Stimulated activated memory B cell treated with anti-CD40 and anti-IgM and Interleukin-4, amounts not matched to agents 10 μg/mL and 1 μg/mL and 100 μg/mL, for 72 hours (primary cell): ENCODE measurements around the gene CYREN.

Experiments used
- ATAC-seq: fragments of 150-1000 bp; cut with Tn5 transposase; 2 replicates; pipeline ENCODE4 v1.10.0; 2021
- H3K27ac Mint-ChIP-seq: one replicate; pipeline ENCODE4 v1.8.0; 2022; ENCODE audit warnings: mild to moderate bottlenecking, mixed read lengths
- H3K27me3 Mint-ChIP-seq: one replicate; pipeline ENCODE4 v1.8.0; 2022; ENCODE audit warnings: mixed read lengths
- H3K36me3 Mint-ChIP-seq: one replicate; pipeline ENCODE4 v1.8.0; 2022; ENCODE audit warnings: mixed read lengths
- H3K4me1 Mint-ChIP-seq: one replicate; pipeline ENCODE4 v1.8.0; 2022; ENCODE audit warnings: mixed read lengths
- H3K4me3 Mint-ChIP-seq: one replicate; pipeline ENCODE4 v1.8.0; 2022; ENCODE audit warnings: mild to moderate bottlenecking, moderate library complexity, mixed read lengths
- H3K9me3 Mint-ChIP-seq: one replicate; pipeline ENCODE4 v1.8.0; 2022; ENCODE audit warnings: mixed read lengths

The CYREN gene

GRCh38 chr7:135204876-135205275 lies 34.4 kb upstream of the CYREN start:
- Mint-ChIP-seq H3K4me3 (no peak overlapping the region), H3K27ac (no peak overlapping the region), H3K9me3 (no peaks in the 10 kb centered on the region), H3K4me1 (peaks cover 66% of the 10 kb centered on the region), H3K27me3 (no peaks in the 10 kb centered on the region), H3K36me3 (peaks cover 76% of the 10 kb centered on the region)
- no peak for ATAC-seq

DNA sequence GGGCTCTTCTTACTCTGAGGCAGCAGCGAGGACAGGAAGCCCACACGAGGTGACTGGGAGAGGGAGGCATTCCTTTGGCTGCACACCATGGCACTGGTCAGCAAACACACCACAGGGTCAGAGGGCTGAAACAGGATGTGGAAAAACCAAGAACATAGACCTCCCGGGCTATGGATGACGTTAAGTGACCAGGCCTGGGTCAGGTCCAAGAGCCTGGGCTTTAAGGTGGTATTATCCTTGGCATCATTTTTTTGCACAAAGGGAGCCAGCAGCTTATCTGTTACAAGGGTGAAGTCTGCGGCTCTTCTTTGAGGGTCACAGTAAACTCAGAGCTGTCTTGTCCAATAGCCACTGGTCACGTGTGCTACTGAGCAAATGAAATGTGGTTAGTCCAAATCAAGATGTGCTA lies 33.8 kb upstream of the CYREN start:
- Mint-ChIP-seq H3K27ac (no peak overlapping the region), H3K4me1 (peaks cover 63% of the 10 kb centered on the region), H3K27me3 (no peaks in the 10 kb centered on the region), H3K9me3 (no peaks in the 10 kb centered on the region), H3K4me3 (no peak overlapping the region), H3K36me3 (peaks cover 80% of the 10 kb centered on the region)
- no peak for ATAC-seq

- Mint-ChIP-seq H3K27ac (no peak overlapping the region), H3K9me3 (no peaks in the 10 kb centered on the region), H3K36me3 (peaks cover 85% of the 10 kb centered on the region), H3K27me3 (no peaks in the 10 kb centered on the region), H3K4me3 (no peak overlapping the region), H3K4me1 (peaks cover 39% of the 10 kb centered on the region)
- ATAC-seq, result no peak
These were observed 30.8 kb upstream of the CYREN start for GRCh38 chr7:135201350-135201749.

DNA sequence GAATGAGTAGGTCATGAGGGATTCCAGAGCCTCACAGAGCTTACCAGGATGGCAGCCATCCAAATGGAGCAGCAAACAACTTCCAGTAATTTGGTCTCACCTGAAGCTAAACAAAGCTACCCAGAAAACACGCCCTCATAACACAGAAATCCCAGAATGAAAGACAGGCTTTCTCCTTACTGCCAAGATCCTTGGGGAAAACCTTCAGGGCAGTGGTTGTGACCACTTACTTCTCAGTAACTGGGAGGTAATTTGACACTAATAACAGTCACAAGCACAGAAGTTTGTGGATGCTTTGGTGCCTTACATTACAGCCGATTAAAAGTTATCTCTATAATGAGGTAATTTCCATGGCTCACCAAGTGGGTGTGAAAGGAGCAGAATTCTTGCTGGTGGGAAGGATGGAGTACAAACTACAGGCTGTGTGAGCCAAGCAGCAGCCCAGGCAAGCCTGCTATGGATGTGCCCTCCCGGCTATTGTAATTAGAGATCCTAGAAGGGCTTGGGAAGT lies 30.4 kb upstream of the CYREN start:
- no peak overlapping the region for H3K27ac Mint-ChIP-seq
- no peaks in the 10 kb centered on the region for H3K27me3 Mint-ChIP-seq
- H3K4me3 Mint-ChIP-seq, result no peak overlapping the region
- H3K4me1 Mint-ChIP-seq, result peaks cover 34% of the 10 kb centered on the region
- ATAC-seq, result no peak
- no peaks in the 10 kb centered on the region for H3K9me3 Mint-ChIP-seq
- peaks cover 85% of the 10 kb centered on the region for H3K36me3 Mint-ChIP-seq

DNA sequence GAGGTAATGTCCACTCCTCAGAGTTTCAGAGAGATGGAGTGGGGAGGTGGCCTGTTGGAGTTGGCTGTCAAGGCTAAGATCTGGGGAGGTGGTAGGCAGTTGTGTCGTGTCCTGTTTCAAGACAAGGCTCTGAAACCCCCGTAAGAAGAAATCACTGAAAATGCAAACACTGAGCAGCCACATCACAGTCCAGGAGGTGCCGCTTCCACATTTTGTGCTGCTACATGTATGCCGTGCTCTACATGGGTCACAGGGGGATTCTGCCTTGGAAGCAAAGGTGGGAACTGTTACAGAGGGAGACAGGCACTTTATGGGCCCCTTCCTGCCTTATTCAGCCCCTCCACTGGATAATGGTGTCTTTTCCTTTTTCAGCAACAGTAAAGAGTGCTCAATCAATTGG lies 28.9 kb upstream of the CYREN start:
- ATAC-seq, result no peak
- H3K27ac Mint-ChIP-seq, result no peak overlapping the region
- no peak overlapping the region for H3K4me3 Mint-ChIP-seq
- H3K4me1 Mint-ChIP-seq, result peaks cover 26% of the 10 kb centered on the region
- H3K27me3 Mint-ChIP-seq, result no peaks in the 10 kb centered on the region
- H3K9me3 Mint-ChIP-seq, result no peaks in the 10 kb centered on the region
- peaks cover 88% of the 10 kb centered on the region for H3K36me3 Mint-ChIP-seq

- Mint-ChIP-seq H3K27me3 (no peaks in the 10 kb centered on the region), H3K4me1 (peaks cover 30% of the 10 kb centered on the region), H3K9me3 (no peaks in the 10 kb centered on the region), H3K36me3 (peaks cover 88% of the 10 kb centered on the region), H3K4me3 (no peak overlapping the region), H3K27ac (no peak overlapping the region)
- ATAC-seq, result no peak
These were observed 27.6 kb upstream of the CYREN start for GRCh38 chr7:135197906-135198655.

DNA sequence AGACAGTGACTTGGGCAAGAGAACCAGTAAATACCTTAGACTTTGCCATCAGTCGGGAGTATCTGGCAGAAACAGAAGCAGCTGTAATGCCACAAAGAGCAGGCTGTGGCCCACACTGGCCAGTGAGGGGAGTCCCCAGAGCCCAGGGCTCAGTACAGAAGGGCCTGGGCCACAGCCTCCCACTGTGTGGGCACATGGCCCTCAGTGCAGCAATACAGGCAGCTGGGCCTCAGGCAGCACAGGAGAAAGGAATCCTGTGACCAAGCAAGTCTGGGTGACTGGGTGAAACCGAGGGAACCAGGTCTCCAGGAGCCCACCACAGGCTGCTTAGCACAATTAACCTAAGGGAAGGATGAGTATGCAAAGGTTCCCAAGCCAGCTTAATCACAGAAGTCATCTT lies 26.8 kb upstream of the CYREN start:
- H3K36me3 Mint-ChIP-seq, result peaks cover 92% of the 10 kb centered on the region
- ATAC-seq, result no peak
- H3K27me3 Mint-ChIP-seq, result no peaks in the 10 kb centered on the region

GRCh38 chr7:135195968-135196629 lies 25.6 kb upstream of the CYREN start:
- Mint-ChIP-seq H3K4me3 (no peak overlapping the region), H3K9me3 (no peaks in the 10 kb centered on the region), H3K27me3 (no peaks in the 10 kb centered on the region), H3K27ac (no peak overlapping the region), H3K36me3 (peaks cover 93% of the 10 kb centered on the region), H3K4me1 (peaks cover 30% of the 10 kb centered on the region)
- ATAC-seq, result no peak

More for the DNA sequence above, 26.8 kb upstream of the CYREN start:
- no peaks in the 10 kb centered on the region for H3K9me3 Mint-ChIP-seq
- no peak overlapping the region for H3K4me3 Mint-ChIP-seq
- H3K4me1 Mint-ChIP-seq, result peaks cover 32% of the 10 kb centered on the region
- H3K27ac Mint-ChIP-seq, result no peak overlapping the region

- Mint-ChIP-seq H3K4me1 (peaks cover 40% of the 10 kb centered on the region), H3K27ac (no peak overlapping the region), H3K9me3 (no peaks in the 10 kb centered on the region), H3K4me3 (no peak overlapping the region), H3K27me3 (no peaks in the 10 kb centered on the region), H3K36me3 (peaks cover 94% of the 10 kb centered on the region)
- no peak for ATAC-seq
These were observed 24.6 kb upstream of the CYREN start for GRCh38 chr7:135195156-135195555.

- H3K4me1 Mint-ChIP-seq, result peaks cover 45% of the 10 kb centered on the region
- H3K4me3 Mint-ChIP-seq, result no peak overlapping the region
- H3K9me3 Mint-ChIP-seq, result no peaks in the 10 kb centered on the region
- no peak for ATAC-seq
- no peaks in the 10 kb centered on the region for H3K27me3 Mint-ChIP-seq
- no peak overlapping the region for H3K27ac Mint-ChIP-seq
- H3K36me3 Mint-ChIP-seq, result peaks cover 97% of the 10 kb centered on the region
These were observed 24.1 kb upstream of the CYREN start for GRCh38 chr7:135194494-135195095.

DNA sequence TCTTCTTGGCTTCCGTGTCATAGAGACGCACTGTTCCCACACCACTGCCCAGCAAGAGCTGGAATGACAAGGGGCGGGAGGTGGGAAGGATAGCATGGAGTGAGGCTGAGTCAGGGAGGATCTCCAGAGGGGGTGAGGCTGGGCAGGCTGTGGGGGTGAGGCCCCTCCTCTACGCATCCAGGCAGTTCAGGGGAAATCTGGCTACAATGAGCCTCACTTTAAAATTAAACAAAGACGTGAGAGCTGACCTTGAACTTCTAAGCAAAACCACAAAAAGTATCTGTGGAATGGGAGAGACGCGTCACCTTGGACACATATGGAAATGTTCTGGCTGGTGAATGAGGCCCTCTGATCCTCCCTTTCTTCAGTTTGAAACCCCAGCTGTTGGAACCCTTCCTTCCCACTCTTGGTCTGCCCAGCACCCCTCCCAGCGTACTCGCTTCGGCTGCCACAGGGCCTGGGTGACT lies 23.1 kb upstream of the CYREN start:
- Mint-ChIP-seq H3K9me3 (no peaks in the 10 kb centered on the region), H3K27ac (peak overlapping the region; percentile 63), H3K27me3 (no peaks in the 10 kb centered on the region), H3K4me1 (peaks cover 46% of the 10 kb centered on the region), H3K4me3 (no peak overlapping the region), H3K36me3 (peaks cover 99% of the 10 kb centered on the region)
- ATAC-seq, result no peak

- Mint-ChIP-seq H3K9me3 (no peaks in the 10 kb centered on the region), H3K36me3 (peaks cover 100% of the 10 kb centered on the region), H3K4me1 (peaks cover 52% of the 10 kb centered on the region), H3K4me3 (no peak overlapping the region), H3K27ac (peak overlapping the region; percentile 63), H3K27me3 (no peaks in the 10 kb centered on the region)
- ATAC-seq, result no peak
These were observed 22.5 kb upstream of the CYREN start for GRCh38 chr7:135192914-135193536.

DNA sequence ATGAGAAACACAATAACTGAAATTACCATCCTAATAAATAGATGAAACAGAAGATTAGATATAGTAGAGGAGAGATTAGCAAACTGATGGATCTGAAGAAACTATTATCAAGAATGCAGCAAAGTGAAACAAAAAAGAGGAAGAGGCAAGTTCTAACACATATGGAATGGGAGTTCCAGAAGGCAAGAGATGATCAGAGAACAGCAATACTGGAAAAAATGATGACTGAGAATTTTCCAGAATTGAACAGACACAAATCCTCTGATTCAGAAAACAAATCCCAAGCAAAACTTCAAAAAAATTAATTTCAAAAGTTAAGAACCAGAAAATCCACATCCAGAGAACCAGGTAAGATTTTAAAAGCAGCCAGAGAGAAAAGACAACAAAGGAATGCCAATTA lies 20.2 kb upstream of the CYREN start:
- Mint-ChIP-seq H3K36me3 (peaks cover 97% of the 10 kb centered on the region), H3K27me3 (no peaks in the 10 kb centered on the region)
- ATAC-seq, result no peak

DNA sequence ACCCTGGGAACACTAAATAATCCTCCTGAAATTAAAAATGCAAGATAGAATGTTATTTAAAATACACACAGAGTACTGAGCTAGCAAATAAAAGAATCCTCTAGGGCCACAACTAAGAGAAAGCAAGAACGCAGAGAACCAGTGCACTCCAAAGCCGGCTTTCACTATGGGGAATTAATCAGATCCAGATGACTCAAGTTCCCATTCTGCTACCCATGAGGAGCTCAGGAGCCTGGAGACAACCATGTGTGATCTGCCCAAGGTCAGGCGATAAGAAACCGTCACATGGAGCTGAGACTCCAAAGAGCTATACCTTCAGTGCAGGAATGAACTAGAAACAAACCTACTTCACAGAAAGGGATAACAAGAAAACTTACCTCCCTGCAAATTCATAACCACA lies 19.5 kb upstream of the CYREN start:
- ATAC-seq, result no peak
- Mint-ChIP-seq H3K4me3 (no peak overlapping the region), H3K4me1 (peaks cover 80% of the 10 kb centered on the region), H3K9me3 (no peaks in the 10 kb centered on the region), H3K27ac (peak overlapping the region; percentile 95), H3K36me3 (peaks cover 97% of the 10 kb centered on the region), H3K27me3 (no peaks in the 10 kb centered on the region)

More for the DNA sequence above, 20.2 kb upstream of the CYREN start:
- H3K9me3 Mint-ChIP-seq, result no peaks in the 10 kb centered on the region
- peak overlapping the region; percentile 95 for H3K27ac Mint-ChIP-seq
- no peak overlapping the region for H3K4me3 Mint-ChIP-seq
- H3K4me1 Mint-ChIP-seq, result peaks cover 74% of the 10 kb centered on the region

- H3K36me3 Mint-ChIP-seq, result peaks cover 97% of the 10 kb centered on the region
- peak overlapping the region; percentile 95 for H3K27ac Mint-ChIP-seq
- H3K27me3 Mint-ChIP-seq, result no peaks in the 10 kb centered on the region
- no peaks in the 10 kb centered on the region for H3K9me3 Mint-ChIP-seq
- H3K4me1 Mint-ChIP-seq, result peaks cover 76% of the 10 kb centered on the region
- ATAC-seq, result no peak
- no peak overlapping the region for H3K4me3 Mint-ChIP-seq
These were observed 18.7 kb upstream of the CYREN start for GRCh38 chr7:135189221-135189662.
